Epidermal melanocyte (primary cell): ENCODE measurements around the gene SORCS3.

Source experiments
- DNase-seq: peaks from one replicate; pipeline ENCODE4 v3.0.0; 2011; ENCODE audit warnings: low spot score; ENCODE audit not compliant: insufficient read length

Gene SORCS3

DNA sequence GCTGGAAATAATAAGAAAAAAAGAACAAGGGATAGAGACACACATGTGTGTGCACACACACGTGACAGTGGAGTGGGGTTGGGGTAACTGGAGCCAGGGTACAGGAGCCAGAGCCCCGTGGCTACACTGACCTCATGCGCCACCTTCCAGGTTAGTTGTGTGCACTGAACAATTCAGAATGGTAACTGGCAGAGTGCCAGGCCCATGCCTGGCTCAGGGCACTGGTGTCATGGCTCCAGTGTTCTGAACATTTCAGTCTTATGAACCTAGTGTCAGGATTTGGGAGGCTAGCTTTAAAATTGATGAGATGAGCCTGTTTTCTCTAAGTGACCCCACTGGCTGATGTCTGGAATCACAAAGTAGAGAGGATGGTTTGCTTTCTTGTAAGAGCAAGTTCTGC is 269.6 kb downstream of the SORCS3 start:
- no peak for DNase-seq

DNA sequence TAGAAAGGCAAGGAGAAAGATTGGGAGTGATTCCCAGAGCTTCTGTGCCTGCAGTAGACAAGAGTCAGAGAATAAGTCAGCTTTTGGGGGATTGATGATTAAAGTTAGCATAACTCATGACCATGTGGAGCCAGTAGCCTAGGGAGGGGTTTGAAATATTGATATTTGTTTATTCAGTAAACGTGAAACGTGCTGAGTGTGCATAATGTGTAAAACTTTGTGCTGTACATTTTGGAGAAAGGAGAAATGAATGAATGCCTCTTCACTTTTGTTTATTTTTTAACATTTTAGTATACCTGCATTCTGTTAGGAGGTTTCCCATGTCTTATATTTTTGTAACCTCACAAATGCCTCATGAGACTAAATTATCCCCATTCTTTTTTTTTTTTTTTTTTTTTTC is 272.3 kb downstream of the SORCS3 start:
- DNase-seq = no peak

DNA sequence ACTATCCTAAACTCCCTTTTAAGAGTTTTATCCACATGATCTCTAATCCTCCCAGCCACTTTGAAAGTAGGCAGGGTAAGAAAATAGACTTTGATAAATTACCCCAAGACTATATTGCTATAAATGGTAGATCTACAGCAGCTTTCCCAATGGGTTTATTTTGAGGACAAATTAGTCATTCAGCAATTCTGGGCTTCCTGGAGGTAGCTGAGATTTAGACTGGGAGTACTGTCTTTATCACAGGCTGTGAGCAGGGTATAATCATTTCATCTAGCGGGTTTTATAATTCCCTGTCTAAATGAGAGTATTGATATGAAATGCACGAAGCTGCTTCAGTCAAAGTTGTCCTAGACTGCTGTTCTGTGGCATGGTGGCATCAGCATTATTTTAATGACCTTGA is 279.4 kb downstream of the SORCS3 start:
- no peak for DNase-seq

DNA sequence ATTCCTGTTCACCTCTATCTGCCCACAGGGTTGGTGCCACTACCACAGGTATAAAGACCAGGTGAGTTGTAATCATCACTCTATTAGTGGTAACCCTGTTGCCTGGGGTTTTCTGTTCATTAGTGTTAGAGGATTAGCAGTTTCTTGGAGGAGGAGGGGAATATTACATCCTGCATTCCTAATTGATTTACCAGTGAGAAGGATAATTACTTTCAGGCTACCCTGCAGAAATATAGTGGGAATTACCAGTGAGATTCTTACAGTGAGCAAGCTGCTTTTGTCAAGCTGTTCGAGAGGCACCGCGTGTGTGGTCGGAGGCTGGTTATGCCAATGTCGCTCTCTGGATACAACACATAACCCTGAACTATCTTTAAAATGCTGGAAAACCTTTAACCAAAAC is 280.7 kb downstream of the SORCS3 start:
- no peak for DNase-seq

DNA sequence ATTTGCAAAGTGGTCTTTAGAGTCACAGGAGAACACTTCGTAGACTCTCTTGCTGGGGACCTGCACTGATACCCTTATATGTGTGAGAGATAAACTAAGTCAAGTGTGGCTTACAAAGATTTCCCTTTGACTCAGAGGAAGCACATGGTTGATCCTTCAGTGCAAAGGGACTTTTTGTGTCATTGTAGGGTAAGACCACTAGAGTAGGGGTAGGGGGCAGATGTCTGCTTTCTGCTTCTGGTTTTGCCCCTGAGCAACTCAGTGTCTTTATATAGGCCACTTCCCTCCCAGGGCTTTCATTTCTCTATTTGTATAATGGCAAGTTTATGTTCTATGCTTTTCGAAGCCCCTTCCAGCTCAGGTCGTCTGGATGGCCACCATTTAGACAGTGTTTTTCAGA is 281.7 kb downstream of the SORCS3 start:
- no peak for DNase-seq

DNA sequence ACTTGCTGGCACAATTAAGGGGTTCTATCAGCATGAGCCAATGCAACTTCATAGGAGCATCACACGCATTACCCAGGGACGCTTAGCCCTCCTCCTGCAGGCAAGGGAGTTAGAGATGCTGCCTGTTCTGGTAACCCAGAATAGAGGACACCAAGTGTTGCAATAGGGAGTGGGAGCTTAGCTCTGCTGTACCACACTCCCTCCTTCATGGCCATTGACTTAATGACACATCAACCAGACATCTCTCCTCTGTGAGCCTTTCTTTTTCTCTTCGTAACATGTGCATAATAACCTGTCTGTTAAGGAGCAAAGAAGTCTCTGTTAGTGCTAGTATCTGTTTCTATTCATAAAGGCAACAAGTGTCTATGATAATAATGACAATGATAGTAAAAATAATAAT is 282.4 kb downstream of the SORCS3 start:
- no peak for DNase-seq

DNA sequence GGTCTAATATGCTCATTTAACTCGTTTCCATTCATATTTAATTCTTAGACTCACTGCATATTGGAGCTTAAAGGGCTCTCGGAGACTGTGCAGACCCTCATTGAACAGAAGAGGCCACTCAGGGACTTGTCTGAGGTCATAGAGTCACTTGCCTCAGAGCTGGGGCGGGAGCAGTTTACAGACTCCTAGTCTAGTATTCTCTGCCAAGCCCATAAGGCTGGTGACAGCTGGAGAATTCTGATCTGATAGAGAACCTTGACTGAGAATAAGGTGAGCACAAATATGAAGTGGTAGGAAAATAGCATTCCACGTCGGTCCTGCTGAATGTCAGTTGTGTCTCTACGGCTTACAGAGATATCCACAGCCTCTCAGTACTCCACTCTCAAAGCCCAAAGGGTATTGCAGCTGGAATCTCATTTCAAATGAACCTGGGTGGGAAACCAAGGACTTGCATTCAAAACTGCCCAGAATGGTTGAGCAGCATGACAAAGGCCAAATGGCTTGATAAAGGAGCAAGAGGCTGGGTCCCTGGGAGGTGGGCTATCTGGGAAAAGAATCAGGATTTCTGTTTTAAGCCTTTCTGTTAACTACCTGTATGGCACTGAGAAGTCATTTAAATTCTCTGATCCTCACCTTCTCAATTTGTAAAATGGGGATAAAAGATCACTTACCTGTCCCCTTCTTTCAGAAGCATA is 283.2 kb downstream of the SORCS3 start:
- DNase-seq = no peak

DNA sequence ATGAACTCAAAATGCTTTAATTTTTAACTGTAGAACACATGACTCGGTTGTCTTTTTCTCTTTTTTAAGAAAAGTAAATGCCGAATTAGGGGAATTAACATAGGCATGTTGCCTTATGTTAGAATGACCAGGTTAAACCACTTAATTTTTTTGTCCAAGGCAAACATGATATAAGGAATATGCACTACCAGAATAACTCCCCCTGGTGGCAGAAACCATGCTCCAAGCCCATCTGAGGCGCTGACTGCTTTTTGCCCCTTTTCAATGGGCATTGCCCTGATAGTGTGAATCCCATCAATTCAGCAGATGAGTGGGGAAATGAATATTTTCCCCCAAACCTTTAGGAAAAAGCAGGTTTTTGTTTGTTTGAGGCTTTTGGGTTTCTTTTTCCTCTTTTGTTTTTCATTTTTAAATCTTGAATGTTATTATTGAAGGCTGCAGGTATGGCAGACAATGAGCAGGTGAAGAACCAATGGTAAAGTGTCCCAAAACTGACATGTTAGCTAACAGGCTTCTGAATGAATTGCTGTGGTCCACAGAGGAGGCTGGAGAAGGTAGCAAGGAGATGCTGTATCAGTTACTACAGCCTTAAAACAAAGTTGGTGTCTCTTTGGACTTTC is 284.3 kb downstream of the SORCS3 start:
- DNase-seq = no peak

DNA sequence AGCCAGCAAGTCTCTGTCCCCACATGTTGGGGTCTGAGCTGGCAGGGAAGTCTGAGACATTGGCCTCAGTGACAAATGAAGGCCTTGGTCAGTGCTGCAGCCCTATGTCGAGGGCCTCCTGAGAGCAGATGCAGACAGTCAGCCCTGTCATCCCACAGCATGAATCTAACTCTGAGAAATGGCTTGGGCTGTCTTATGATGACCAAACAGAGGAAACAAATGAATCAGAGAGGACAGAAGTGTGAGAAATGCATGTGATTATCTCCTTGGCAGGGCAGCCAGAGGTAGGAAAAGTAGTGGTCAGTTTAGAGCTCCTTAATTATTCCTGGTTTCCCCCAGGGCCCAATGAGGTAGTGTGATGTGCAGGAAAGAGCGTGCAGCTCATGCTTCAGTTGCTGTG is 287.6 kb downstream of the SORCS3 start:
- DNase-seq = no peak

DNA sequence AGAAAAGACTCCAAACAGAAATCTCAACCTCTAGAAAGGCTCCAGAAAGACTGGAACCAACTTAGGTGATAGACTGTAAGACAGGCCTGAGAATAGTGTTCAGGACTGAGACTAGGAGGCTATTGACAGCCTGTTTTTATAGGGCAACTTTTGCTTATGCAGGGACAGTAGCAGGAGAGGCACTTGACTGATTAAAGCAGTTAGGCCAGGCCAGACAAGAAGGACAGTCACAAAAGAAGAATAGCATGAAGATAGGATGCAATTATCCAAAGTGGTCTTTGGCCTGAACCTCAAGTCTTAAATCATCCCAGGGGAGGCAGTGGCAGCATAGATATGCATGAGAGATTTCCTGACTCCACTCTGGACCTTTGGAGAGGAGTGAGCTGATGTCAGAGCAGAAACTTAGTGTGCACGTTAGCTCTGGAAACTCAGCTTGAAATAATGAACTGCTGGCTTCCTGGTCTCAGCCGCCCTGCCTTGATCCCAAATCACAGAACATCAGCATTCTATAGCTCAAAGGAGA is 290.6 kb downstream of the SORCS3 start:
- no peak for DNase-seq

DNA sequence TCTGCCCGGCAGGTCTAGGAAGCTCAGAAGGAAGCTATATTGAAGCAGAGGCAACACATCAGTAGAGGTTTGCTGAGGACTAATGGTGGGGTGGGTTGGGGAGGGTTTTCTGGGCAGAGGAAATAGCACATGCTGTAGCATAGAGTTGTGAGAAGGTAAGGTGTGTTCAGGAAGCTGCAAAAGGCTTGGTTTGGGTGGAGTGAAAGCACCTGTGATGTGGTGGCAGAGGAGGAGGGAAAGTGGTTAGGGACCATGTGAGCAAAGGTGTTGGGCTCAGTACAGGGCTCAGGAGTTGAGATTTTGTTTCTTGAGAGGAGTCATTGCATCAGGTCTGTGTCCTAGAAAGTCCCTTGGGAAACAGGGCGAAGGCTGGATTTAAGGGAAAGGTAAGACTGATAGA is 294.6 kb downstream of the SORCS3 start:
- no peak for DNase-seq

DNA sequence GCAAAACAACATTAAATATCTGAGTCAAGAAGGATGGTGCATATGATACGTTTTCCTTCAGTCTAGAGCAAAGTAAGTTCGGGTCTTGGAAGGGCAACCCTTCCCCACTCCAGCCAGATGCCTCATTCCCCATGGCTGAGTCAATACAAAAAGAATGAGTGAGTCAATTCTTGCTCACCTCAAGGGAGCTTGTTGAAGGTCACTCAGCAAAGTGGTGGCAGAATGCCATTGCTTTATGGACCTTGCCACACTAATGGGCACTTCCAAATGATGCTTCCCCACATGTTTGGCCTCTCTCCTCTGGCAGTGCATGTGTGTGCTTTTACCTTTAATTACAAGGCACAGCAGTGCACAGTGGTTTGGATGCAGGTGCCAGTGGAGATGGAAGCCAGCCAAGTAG is 296.5 kb downstream of the SORCS3 start:
- DNase-seq = no peak

DNA sequence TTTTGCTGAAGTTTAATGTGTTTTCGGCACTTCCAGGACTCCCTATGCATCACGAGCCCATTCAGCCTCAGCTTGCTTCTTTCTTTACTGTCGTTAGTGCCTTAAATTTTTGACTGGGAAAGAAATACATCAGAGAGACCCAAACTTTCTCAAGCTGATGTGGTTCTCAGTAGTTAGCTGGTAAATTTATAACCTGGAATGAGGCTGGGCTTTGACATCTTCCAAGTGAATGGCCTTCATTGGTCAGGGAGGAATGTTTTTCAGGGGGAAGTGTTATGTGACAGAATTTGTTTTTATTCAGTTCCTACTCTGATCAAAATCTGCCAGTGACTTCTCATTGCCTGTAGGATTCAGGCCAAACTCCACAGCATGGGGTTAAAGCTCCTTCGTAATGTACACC is 296.9 kb downstream of the SORCS3 start:
- no peak for DNase-seq

DNA sequence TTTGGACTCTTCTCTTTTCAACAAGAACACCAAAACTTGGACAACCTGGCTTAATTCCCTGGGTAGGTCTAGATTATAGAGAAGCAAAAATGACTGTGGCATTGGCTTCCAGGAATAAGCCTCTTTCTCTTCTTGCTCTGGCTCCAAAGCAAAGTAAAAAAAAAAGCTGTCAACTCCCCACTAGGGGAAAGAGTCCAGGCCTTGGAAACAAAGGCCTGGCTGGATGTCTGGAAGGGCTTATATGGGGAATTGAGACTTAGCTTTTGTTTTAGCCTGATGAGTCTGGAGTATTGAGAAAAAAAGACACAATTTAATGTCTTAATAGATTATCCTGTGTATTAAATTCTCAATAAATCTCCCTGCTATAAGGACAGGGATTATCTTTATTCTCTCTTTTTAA is 300.6 kb downstream of the SORCS3 start:
- no peak for DNase-seq

DNA sequence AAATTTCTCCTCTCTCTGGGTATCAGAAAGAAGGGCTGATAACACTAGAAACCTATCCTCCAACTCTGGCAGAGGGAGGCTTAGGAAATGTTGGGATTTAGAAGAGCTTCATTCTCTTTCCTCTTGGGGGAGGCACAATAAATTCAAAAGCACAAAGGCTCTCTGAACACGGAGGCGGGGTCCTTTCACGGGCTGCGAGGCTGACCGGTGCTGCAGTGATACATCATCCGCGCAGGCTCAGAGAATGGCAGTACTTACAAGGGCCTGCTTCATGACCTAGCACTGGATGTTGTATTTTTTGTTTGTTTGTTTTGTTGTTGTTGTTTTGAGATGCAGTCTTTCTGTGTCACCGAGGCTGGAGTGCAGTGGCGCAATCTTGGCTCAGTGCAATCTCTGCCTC is 306.2 kb downstream of the SORCS3 start:
- no peak for DNase-seq

DNA sequence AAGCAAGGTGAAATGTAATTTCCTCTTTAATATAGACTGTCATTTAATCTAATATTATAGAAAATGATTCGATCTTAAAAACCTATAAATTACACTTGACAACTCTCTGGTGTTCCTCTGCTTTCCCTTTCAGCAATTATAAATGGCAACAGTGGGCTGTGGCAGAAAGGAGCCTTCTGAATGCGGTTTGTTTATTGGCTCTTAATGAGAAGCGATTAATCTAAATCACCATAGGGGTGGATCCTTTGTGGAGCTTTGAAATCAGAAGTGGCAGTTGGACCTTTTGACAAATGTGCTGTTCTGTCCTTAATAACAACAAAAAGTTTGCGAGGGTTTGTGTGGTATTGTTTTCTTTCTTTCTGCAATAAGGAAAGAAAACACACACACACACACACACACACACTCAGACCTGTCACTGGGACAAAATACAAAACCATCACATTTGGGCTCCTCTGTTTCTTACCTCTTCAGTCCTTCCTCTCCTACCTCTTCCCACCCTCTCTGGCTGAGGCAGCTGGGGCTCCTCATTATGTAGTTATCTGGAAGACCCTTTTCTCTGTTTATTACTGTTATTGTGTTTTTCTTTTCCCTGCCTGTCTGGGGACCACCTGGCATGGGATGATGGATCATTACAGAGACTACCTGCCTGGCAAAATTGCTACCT is 316.2 kb downstream of the SORCS3 start:
- DNase-seq = no peak

DNA sequence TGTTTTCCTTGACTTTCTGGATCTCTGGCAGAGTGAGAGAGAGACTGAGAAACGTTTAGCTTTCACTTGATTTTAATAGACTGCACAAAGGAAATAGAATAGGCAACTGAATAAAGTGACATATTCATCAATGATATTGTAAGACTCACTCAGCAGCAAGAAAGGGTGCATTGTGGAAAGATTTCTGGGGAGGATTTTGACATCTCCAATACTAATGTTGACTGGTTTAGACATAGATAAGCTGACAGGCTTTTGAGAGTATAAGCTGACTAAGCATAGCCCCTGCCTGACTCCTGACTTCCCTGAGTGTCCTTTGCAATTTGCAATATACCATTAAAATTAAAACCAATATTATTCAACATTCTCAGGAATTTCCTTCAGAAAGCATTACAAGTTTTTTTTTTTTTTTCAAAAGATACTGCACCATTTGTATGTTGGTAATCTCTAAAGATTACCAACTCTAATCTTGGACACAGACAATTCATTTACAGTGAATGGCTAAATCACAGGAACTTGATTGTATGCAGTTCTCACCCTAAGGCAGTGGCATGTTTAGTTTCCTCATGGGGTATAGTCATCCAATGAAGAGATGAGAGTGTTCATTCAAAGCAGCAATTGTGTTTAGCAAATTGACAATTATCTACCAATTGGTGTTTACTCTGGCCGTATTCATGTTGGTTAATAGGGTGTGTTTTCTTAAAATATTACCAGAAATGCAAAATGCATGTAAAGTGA is 325.6 kb downstream of the SORCS3 start:
- DNase-seq = peak; percentile 69

DNA sequence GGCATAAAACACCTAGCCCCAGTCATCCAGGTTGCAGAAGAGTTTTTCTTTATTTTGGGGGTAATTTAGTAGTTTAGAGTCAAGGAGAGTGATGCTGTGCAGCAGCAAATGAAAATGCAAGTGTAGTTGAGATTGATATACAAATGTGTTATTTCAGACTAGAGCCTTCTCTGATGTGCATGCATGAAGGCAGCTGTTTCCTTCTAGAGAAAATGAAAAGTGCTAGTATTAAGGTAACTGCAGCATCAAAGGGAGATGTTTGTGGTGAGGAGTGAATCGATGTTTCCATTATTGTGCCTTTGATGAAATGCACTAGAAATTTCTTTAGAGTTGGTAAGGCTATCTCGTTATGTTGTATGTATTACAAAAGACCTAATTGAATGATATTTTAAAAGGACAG is 339.3 kb downstream of the SORCS3 start:
- DNase-seq = no peak

DNA sequence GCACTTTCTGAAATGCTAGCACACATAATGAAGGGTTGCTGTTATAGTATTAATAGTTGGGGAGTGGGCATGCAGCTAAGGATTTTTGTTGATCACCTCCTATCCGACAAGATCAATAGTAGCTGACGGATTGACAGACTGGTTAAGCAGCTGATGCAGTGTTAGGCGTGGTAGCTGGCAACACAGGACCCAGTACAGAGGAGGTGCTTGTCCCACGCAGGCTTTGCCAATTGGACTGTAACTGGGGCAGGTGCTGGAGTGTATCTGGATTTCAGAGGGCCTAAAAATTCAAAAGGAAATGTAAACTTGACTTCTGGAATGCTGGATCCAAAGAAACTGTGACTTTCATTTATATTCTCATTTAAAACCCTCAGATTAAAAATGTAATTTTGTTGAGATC is 340.9 kb downstream of the SORCS3 start:
- DNase-seq = no peak

DNA sequence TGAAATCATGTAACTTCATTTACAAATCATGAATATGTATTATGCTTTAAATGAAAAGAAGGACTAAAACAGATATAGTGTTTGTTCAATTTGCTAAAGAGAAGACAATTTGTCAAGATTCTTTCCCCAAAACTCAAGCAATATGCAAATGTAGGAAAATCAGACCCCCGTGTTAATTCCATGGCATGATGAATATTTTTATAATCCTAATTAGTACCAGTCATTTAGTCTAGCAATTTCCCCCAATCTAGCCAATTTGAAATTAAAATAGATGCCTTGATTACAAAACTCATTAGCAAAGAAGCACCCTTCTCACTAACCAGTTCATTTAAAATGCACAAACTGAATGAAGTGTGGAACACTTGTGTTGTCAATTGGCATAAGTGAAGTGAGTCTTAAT is 347.6 kb downstream of the SORCS3 start:
- DNase-seq = no peak

DNA sequence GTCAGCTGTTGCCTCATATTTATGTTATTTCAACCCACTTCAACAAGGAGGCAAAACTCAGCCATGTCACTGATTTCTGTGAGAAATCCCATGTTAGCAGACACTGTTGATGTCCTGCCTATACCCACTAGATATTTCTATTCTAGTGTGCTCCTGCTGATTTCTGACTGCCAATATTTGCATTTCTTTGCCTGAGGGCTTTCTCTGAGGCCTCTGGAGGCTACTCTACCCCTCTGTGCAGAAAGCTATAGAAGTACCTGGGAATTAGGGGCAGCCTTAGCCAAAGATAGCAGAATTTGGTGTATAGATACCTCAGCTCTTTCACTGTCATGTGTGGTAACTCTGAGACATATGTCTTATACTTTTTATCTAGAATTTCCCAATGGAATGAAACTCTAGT is 348.8 kb downstream of the SORCS3 start:
- DNase-seq = no peak

DNA sequence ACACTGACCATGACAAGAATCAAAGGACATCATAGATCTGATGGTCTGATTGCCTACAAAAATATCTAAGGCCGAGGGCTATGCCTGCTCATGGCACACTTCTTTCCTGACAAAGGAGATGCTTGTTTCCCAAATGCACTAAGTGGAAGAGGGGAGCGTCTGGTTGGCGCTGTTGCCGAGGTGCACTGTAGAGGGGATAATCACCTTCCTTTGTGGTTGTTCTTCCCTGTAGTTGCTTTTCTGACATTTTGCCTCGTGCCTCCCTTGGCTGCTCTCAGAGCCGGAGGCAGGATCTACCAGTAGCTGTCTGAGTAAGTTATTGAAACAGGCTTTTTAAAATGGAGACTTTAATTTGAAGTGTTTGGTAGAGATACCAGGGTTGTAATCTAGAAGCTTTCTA is 352.0 kb downstream of the SORCS3 start:
- DNase-seq = no peak
